ENCODE results near the gene AK5. TPM values are rescaled to one million over a fixed set of nuclear protein-coding genes. Genes with fewer than 3 reads are reported as not detected.
"Not testable (repeated sequence)": the region's sequence is repeated elsewhere in the genome, so short reads cannot be mapped to it uniquely, and the experiment has no call there.

AK5 gene
- polyA plus RNA-seq, 3 donors, result 3.7 to 4.0 (median 4.0) TPM

- DNase-seq (ENCODE audit: extremely low read depth in 1 of 11, low read depth in 9 of 11, low spot score in 4 of 11), result no peak
Measured at GRCh38 chr1:77413541-77414335, 131.9 kb downstream of the AK5 start.

- DNase-seq (ENCODE audit: extremely low read depth in 1 of 11, low read depth in 9 of 11, low spot score in 4 of 11), result no peak
Measured at GRCh38 chr1:77415579-77415978, 133.8 kb downstream of the AK5 start.

- no peak for DNase-seq (ENCODE audit: extremely low read depth in 1 of 11, low read depth in 9 of 11, low spot score in 4 of 11)
Measured at GRCh38 chr1:77416692-77417450, 135.1 kb downstream of the AK5 start.

GRCh38 chr1:77418055-77418454, 136.2 kb downstream of the AK5 start:
- not testable (repeated sequence) for DNase-seq (ENCODE audit: extremely low read depth in 1 of 11, low read depth in 9 of 11, low spot score in 4 of 11)

- no peak for DNase-seq (ENCODE audit: extremely low read depth in 1 of 11, low read depth in 9 of 11, low spot score in 4 of 11)
Measured at GRCh38 chr1:77421504-77422233, 139.8 kb downstream of the AK5 start.

- no peak for DNase-seq (ENCODE audit: extremely low read depth in 1 of 11, low read depth in 9 of 11, low spot score in 4 of 11)
Measured at GRCh38 chr1:77424236-77424635, 142.4 kb downstream of the AK5 start.

- DNase-seq (ENCODE audit: extremely low read depth in 1 of 11, low read depth in 9 of 11, low spot score in 4 of 11), result no peak
Measured at GRCh38 chr1:77428068-77428467, 146.2 kb downstream of the AK5 start.

DNA sequence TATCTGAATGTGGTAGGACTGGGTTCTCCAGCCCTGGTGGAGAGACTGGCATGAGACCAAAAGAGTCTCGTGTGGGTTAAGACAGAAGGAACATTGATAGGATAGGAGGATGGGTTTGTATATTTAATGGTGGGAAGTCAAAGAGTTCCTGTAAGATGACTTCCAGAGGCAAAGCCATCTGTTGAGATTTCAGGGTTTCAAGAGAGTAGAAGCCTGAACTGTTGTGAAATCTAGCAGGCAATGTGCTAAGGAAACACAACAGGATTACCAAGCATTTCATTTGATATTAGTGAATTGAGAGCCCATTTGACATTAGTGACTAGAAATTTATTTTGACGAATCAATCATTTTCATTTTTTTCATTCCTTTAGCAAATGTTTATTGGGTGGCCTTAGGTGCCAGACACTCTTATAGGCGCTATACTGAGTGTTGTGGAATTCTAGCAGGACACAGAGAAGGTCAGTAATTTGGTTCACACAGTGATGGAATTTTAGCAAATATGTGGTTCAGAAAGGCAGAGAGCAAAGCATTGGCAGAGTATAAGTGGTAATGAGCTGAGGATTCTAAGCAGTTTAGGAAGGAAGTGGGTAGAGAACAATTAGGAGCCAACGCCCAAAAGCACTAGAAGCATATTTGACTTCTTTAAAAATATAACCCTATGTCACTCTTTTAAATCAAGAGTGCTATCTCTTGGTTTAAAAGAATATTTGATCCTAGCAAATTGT, 149.3 kb downstream of the AK5 start:
- no peak for DNase-seq (ENCODE audit: extremely low read depth in 1 of 11, low read depth in 9 of 11, low spot score in 4 of 11)

- DNase-seq (ENCODE audit: extremely low read depth in 1 of 11, low read depth in 9 of 11, low spot score in 4 of 11), result no peak
Measured at GRCh38 chr1:77433934-77434333, 152.1 kb downstream of the AK5 start.

- DNase-seq (ENCODE audit: extremely low read depth in 1 of 11, low read depth in 9 of 11, low spot score in 4 of 11), result no peak
Measured at GRCh38 chr1:77434967-77435366, 153.1 kb downstream of the AK5 start.

DNA sequence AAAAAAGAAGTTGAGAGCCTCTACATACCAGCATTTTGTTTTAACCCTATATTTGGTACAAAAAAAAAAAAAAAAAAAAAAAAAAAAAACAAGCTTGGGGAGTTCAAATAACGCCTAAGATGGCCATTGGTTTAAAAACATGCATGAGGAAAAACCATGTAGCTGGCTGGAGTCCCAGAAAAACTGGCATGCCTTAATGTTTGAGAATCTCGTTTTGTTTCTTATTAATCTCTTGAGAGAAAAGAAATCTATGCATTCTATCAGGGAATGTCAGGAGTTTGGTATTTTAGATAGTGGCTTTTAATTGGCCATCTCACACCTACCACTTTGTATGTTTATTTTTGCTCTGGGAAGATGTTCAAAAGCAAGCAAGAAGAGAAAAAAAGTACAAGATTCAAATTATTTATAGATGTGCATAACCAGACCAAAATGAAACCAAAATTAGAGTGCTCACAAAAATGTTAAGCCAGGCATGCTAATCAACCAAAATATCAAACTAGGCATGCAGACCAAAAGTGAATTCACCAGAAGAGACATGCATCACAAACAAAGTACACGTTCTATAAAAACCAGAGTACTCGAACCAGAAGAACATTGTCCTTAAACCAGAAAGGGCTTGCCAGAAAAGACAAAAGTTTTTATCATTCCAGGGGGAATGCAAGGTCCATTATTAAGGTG, 156.6 kb downstream of the AK5 start:
- peak in 6 of 11 donors; percentile 4 to 12 (median 10) for DNase-seq (ENCODE audit: extremely low read depth in 1 of 11, low read depth in 9 of 11, low spot score in 4 of 11)

DNA sequence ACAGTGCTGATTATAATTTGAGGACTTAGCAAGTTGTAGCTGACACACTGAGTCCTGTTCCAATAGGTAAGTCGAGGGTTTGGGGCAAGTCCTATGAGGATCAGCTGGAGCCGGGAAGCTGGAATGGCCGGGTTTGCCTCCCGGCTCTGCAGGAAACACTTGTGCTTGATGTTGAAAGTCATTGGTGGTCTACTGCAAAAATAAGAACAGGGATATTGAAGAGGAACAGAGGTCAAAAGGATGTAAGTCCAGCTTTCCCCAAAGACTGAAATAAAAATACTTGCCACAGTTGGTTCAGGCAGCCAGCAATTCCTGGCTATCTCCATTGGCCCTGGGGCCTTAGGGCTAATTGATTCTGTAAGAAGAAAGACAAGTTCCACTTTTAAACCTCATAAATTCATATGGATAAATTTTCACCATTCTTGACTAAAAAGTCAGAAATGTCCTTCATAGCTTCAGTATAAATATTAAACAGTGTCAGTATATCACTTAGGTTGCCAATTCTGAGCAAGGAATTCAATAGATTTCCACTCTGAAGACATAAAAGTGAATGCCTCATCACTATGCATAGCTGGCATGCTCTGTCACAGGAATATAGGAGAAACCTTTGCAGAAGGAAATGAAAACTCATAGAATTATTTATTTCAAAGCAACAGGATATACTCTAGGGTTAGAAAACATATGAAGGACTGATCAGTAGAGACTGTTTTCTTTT, 165.2 kb downstream of the AK5 start:
- DNase-seq (ENCODE audit: extremely low read depth in 1 of 11, low read depth in 9 of 11, low spot score in 4 of 11), result no peak

DNA sequence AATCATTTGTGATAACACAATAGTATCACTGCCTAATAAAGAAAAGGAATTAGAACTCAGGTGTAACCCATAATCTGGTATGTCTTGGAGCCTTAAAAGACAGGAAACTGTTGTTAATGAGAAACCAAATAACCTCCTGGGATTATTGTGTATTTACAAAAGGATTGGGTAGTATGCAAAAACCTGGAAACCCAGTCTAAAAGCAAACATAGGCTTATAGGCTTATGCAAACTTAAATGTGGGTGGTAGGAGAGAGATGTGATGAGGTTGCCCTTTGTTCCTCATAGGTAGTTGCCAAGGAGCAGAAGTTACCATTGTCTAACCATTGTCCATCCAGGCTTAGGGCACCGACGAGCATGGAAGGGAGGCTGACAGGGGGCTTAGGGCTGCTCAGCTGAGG, 165.8 kb downstream of the AK5 start:
- DNase-seq (ENCODE audit: extremely low read depth in 1 of 11, low read depth in 9 of 11, low spot score in 4 of 11), result no peak

DNA sequence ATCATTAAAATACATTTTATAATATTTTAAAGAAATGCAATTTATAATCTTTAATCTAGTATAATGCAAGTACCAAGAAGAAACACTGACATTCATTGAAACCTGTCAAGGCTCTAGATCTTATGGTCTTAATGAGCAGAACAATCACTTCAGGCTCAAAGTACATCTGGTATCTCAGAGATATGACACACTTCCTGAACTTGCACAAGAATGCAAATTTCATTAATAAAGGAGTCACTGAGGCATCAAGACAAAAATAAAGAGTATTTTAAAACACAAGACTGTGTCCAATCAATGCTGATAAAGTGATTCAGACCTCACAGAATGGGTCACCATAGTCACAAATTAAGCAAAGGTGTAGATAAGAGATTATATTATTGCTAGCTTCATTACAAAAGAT, 178.1 kb downstream of the AK5 start:
- no peak for DNase-seq (ENCODE audit: extremely low read depth in 1 of 11, low read depth in 9 of 11, low spot score in 4 of 11)

DNA sequence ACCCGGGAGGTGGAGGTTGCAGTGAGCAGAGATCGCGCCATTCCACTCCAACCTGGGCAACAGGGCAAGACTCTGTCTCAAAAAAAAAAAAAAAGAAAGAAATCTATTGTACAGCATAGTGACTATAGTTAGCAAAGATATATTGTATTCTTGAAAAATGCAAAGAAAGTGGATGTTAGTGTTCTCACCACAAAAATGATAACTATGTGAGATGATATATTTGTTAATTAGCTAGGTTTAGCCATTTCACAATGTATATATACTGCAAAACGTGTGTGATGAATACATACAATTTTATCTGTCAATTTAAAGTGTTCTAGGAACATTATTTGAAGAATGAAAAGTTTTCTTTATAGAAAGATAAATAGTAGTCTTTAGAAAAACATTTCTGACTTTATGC, 179.9 kb downstream of the AK5 start:
- no peak for DNase-seq (ENCODE audit: extremely low read depth in 1 of 11, low read depth in 9 of 11, low spot score in 4 of 11)

DNA sequence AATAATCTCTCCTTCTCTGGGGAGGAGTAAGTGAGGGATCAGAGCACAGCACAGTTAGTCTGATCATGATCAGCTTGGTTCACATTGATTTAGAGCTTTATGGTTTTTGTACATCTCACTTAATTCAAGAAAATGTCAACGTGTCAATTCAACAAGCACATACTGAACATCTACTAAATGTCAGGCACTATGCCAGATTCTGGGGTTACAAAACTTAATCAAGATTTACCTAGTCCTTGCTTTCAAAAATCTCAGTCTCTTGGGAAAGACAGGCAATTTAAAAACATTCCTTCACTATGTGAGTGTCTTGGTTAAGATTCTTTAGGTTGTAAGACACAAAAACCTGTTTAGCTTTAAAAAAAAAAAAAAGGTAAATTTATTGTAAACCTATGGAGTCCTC, 181.4 kb downstream of the AK5 start:
- no peak for DNase-seq (ENCODE audit: extremely low read depth in 1 of 11, low read depth in 9 of 11, low spot score in 4 of 11)

DNA sequence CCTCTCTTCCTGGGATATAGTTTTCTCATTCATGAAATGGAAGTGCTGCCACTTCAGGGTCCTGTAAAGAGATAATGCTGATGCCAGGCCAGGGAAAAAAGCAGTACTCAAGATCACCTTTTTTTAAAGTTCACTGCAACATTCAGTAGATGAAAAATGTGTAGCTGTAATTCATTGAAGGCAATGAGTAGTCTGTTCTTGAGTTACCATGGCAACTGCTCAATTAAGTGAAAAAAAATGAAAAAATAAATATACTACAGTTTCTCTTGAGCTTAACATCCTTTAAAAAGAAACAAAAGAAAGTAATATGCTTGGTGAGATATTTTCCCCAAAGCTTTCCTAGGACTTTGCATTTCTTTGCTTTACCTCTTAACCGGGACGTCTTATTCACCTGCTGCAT, 183.3 kb downstream of the AK5 start:
- DNase-seq (ENCODE audit: extremely low read depth in 1 of 11, low read depth in 9 of 11, low spot score in 4 of 11), result no peak

GRCh38 chr1:77465922-77466321, 184.1 kb downstream of the AK5 start:
- no peak for DNase-seq (ENCODE audit: extremely low read depth in 1 of 11, low read depth in 9 of 11, low spot score in 4 of 11)

All from renal cortex interstitium (tissue), 11 donors.